Stimulated activated CD4-positive, alpha-beta T cell treated with anti-CD3 and anti-CD28 coated beads, Interleukin-1b, Interleukin-23, amount 100 ng/mL, for 1 hour (primary cell): ENCODE results near the gene BRINP2.
"Not testable (repeated sequence)": the region's sequence is repeated elsewhere in the genome, so short reads cannot be mapped to it uniquely, and the experiment has no call there.

Source experiments
- DNase-seq, 2 donors: peaks; one replicate each; pipeline ENCODE4 v3.0.0-alpha.2; 2020; ENCODE audit warnings: low read depth in 2 of 2

The BRINP2 gene

DNA sequence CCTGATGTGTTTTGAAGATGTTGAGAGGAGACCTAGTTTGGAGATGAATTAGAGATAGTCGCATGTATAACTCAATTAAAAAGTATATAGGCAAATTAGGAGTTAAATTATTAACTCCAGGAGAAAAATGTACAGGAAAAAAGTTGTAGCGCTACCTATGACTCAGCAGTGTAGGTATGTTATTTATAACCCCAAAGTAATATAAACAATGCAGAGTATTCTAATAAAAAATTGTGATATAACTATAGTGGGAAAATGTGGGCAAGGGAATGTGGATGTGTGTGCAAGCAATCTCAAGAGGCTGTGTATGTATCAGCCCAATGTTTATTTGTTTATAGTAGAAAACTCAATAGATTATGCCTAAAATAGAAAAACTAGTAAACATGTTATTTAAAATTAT, 144.5 kb downstream of the BRINP2 start:
- no peak for DNase-seq

GRCh38 chr1:177315761-177316160, 145.0 kb downstream of the BRINP2 start:
- no peak for DNase-seq

- DNase-seq: not testable (repeated sequence)
Observed at GRCh38 chr1:177321434-177321833, 150.7 kb downstream of the BRINP2 start.

GRCh38 chr1:177328251-177328650, 157.5 kb downstream of the BRINP2 start:
- no peak for DNase-seq

- DNase-seq: no peak
Observed at GRCh38 chr1:177329871-177330270, 159.1 kb downstream of the BRINP2 start.
